HEK293T (cell line): ENCODE measurements around the gene CENPE.

Source experiments
- ARNT ChIP-seq: fragments of 450-650 bp; IDR thresholded peaks from 2 replicates; pipeline ENCODE4 v1.6.1; 2017; ENCODE audit warnings: mild to moderate bottlenecking
- CTBP1 ChIP-seq: fragments of 450-650 bp; IDR thresholded peaks from 2 replicates; pipeline ENCODE4 v1.6.1; 2016; ENCODE audit warnings: borderline replicate concordance
- ELF4 ChIP-seq: fragments of 450-650 bp; IDR thresholded peaks from 2 replicates; pipeline ENCODE4 v1.6.1; 2017; ENCODE audit warnings: antibody characterized with exemption
- FOXA1 ChIP-seq: fragments of 450-650 bp; IDR thresholded peaks from 2 replicates; pipeline ENCODE4 v1.6.1; 2016; ENCODE audit warnings: mild to moderate bottlenecking
- HDGF ChIP-seq: fragments of 450-650 bp; IDR thresholded peaks from 2 replicates; pipeline ENCODE4 v1.6.1; 2017; ENCODE audit warnings: antibody characterized with exemption, borderline replicate concordance
- LEF1 ChIP-seq: fragments of 450-650 bp; IDR thresholded peaks from 2 replicates; pipeline ENCODE4 v1.6.1; 2017; ENCODE audit warnings: mild to moderate bottlenecking, borderline replicate concordance
- NFRKB ChIP-seq: fragments of 450-650 bp; IDR thresholded peaks from 2 replicates; pipeline ENCODE4 v1.6.1; 2016; ENCODE audit warnings: mild to moderate bottlenecking, moderate library complexity
- SP1 ChIP-seq: fragments of 450-650 bp; IDR thresholded peaks from 2 replicates; pipeline ENCODE4 v1.6.1; 2017
- SUZ12 ChIP-seq: fragments of 450-650 bp; IDR thresholded peaks from 2 replicates; pipeline ENCODE4 v1.6.1; 2016; ENCODE audit warnings: mild to moderate bottlenecking

DNA sequence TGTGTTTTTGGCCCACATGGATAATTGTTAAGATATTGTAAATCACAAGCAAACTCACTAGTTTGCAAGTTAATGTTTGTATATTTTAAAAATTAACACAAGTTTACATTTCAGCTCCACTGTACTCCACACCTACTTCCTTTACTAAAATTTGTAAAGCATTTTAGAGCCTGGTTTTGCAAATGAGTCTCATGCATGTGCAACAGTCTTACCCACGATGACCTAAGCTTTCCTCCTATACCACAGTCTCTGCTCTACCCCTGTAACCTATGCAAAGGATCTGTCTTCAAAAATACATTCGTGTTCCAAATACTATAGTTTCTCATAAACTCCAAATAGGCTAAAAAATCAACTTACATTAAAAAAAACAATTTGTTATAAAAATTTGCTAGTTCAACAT, 108.7 kb downstream of the CENPE start:
- TF ChIP-seq SUZ12 (no peak), FOXA1 (no peak), CTBP1 (no peak), HDGF (no peak), LEF1 (no peak), NFRKB (no peak), SP1 (no peak), ELF4 (no peak), ARNT (no peak)
